ENCODE results near the gene UPK3B.
"Not testable (repeated sequence)": the region's sequence is repeated elsewhere in the genome, so short reads cannot be mapped to it uniquely, and the experiment has no call there.

Gene UPK3B

DNA sequence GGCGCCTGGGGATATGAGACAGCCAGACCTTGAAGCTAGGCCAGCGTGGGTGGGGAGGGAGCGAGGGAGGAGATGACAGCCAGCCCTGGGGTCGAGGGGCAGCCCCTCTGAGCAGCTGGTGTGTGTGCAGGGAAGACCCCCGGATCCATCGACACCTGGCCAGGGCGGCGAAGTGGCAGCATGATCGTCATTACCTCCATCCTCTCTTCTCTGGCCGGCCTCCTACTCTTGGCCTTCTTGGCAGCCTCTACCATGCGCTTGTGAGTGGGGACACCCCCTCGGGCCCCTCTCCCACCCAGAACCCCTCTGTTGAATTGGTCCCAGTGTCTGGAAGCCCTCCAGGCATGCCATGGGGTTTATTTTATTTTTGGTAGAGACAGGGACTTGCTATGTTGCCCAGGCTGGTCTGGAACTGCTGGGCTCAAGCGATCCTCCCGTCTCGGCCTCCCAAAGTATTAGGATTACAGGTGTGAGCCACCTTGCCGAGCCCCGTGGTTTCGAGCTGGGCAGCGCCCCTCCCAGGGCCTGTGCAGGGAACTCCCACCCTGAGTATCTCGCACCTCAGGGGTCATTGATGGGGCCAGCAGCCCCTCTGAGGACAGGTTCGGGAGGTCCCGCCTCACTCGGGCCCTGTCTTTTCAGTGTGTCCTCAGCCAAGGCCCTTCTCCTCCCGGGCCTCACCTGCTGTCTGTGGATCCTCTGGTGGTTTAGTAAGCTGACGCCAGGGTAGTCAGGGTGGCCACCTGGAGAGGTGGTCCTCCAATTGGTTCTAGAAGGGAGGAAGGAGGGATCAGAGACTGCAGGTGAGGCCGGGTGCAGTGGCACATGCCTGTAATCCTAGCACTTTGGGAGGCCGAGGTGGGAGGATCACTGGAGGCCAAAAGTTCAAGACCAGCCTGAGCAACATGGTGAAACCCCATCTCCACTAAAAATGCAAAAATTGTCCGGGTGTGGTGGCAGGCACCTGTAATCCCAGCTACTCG is 3.8 kb downstream of the UPK3B start:
- no peak for DNase-seq (ENCODE audit: low read depth in 2 of 2)

DNA sequence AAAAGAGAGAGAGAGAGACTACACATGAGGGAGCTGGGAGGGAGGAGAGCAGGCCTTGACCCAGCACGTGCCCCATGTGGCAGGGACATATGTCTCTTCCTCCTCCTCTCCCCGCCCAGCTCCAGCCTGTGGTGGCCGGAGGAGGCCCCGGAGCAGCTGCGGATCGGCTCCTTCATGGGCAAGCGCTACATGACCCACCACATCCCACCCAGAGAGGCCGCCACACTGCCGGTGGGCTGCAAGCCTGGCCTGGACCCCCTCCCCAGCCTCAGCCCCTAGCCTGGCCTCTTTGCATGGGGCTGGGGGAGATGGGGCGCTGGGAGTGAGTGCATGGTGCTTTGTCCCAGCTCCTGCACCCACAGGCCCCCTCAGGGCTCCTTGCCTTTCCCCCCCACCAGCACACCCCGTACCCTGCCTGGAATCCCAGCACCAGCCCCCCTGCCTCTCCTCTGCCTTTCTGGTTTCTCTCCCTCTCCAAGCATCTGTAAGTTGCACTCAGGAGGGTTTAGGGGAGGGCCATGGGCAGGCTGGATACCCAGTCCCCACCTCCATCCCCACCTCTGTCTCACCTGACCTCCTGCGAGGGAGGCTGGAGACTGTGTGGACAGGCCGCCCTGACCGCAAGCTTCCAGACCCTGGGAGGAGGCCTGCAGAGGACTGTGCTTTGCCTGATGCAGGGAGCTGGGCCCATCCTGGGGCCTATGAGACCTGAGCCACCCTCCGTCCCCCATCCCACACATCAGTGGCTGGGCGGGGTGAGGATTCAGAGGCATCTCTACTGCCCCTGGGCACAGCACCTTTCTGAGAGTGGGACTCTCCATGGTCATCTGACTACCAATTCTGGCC is 4.8 kb downstream of the UPK3B start:
- DNase-seq (ENCODE audit: low read depth in 2 of 2), result no peak

DNA sequence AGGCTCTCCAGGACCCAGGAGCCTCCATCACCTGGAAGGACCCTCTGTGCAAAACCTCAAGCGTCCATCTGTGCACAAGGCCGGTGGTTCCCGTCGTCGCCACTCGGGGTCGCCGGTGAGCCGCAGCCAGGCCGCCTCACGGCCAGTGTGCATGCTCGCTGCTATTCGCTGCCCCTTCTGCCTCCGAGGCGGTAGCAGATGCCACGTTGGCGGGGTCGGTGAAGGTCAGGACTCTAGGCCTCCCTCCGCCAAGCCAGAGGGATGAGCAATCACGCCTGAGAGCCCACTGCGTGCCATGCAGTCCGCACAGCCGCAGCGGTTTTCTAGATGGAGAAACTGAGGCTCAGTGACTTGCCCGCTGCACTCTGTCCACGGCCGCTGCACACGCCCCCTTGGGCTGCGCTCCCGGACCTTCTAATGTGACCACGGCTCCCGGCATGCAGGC is 5.7 kb downstream of the UPK3B start:
- peak in 1 of 2 donors; percentile 24 for DNase-seq (ENCODE audit: low read depth in 2 of 2)

DNA sequence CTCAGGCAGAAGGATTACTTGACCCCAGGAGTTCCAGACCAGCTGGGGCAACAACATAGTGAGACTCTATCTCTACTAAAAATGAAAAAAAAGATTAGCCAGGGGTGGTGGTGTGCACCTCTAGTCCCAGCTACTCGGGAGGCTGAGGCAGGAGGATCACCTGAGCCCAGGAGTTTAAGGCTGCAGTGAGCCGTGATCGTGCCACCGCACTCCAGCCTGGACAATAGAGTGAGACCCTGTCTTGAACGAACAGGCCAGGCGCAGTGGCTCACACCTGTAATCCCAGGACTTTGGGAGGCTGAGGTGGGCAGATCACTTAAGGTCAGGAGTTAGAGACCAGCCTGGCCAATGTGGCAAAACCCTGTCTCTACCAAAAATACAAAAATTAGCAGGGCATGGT is 6.6 kb downstream of the UPK3B start:
- DNase-seq (ENCODE audit: low read depth in 2 of 2), result not testable (repeated sequence)

DNA sequence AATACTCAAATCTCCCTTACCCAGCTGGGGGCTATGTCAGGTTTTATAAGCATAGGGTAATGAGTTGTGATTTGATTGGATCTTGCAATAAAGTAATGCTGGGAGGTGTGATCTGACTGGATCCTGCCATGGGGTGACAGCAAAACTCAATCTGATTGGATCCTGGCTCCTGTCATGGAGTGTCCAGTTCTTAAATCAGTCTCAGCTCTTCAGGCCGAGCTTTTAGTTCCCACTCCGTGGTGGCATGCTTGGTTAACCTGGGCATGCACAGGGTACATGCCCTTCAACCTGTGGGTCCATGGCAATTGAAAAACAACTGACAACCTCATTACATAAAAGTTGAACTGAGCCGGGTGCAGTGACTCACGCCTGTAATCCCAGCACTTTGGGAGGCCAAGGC is 15.8 kb downstream of the UPK3B start:
- DNase-seq (ENCODE audit: low read depth in 2 of 2), result not testable (repeated sequence)

DNA sequence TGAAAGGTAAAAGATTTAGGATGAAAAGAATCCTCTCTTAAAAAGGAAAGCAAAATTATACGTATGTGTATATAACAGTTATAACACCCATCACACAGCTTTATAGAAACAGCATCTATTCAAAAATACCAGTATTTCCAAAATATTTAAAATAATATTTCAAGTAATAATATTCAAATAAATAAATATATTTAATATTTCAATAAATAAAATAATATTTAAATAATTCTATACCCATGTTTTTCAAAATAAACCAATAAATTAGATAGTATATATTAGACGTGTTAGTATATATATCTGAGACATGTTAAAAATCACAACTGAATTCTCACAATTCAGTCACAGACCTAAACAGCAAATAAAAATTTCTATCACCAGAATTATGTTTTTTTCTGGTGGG is 21.3 kb downstream of the UPK3B start:
- DNase-seq (ENCODE audit: low read depth in 2 of 2), result not testable (repeated sequence)

DNA sequence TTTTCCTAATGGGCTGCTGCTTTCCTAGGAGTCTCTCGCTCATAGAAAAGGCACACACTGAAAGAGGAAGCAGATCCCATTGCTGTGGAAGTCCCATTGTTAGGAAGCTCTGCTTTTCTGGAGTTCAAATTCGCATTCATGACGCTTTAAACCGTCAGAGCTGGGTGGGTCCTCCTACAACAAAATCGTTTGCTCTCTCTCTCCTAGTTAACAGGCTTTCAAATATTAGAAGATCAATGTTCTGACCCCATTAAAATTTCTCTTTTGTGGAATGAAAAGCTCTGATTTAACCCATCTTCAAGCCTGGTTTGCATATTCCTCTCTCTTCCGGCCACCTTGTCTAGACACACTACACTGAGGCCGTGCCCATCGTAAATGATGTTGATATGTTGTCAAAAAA is 32.8 kb downstream of the UPK3B start, which contains the start of gene SPDYE16:
SPDYE16 (minus strand) TSS at position 101 of the 400 bp plus-strand sequence. CDS start 1,838 bp downstream, outside the sequence.
- DNase-seq (ENCODE audit: low read depth in 2 of 2), result not testable (repeated sequence)

DNA sequence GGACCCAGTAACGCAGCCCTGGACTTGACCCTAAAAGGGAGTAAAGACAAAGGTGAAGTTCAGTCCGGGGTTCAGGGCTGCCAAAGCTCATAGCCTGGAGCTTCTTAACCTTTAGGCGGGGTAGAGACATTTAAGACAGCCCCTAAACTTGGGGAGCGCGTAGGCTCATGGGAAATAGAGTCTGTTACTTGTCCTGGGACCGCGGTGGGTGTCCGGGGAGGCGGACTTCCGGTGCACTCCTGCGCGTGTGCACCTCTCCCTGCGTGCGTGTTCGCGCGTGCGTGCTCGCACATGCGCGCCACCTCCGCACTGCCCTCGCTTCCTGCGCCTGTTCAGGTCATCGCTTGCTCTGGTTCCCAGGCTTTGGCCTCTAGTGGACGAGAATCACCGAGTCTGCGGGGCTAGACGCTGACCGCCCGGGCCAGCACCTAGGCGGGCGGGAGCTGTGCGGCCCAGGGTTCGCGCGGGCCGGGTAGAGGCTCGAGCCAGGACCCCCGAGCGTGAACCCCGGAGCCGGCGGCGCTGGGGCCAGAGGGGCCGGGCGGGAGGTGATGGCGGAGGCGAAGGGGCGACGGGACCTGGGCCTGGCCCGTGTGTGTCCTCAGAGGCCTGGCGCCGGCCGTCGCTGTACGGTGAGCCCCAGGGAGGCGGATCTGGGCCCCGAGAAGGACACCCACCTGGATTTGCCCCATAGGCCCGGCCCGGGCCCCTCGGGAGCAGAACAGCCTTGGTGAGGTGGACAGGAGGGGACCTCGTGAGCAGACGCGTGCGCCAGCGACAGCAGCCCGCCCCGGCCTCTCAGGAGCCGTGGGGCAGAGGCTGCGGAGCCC is 38.9 kb downstream of the UPK3B start:
- DNase-seq (ENCODE audit: low read depth in 2 of 2), result peak; percentile 70 to 89

DNA sequence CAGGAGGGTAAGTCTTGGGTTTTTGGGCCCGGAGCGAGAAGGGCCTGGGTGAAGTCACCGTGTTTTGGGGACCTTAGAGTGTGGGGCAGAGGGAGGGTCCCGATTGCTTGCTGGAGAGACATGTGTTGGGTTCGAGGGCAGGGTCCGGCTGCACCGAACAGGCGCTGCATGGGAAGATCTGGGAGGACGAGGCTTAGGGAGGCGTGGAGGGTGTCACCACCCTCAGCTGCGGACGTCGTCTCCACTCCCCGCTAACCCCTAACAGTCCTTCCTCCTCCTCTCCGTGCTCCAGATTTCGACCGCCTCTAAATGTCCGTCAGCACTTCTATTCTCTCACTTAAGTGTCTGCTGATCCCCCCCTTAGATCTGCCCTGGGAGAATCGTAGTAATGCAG is 39.5 kb downstream of the UPK3B start:
- not testable (repeated sequence) for DNase-seq (ENCODE audit: low read depth in 2 of 2)

DNA sequence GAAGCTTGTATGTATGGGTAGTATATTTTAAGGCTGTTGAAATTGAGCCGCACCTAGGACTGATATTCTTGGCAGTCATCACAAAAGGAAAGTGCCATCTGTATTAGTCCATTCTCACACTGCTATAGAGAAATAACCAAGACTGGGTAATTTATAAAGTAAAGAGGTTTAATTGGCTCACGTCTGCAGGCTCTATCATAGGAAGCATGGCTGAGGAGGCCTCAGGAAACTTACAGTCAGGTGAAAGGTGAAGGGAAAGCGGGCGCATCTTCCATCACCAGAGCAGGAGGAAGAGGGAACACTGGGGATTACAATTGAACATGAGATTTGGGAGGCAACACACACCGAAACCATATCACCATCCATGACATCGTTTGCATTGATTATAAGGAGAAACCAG is 41.6 kb downstream of the UPK3B start:
- DNase-seq (ENCODE audit: low read depth in 2 of 2), result not testable (repeated sequence)

DNA sequence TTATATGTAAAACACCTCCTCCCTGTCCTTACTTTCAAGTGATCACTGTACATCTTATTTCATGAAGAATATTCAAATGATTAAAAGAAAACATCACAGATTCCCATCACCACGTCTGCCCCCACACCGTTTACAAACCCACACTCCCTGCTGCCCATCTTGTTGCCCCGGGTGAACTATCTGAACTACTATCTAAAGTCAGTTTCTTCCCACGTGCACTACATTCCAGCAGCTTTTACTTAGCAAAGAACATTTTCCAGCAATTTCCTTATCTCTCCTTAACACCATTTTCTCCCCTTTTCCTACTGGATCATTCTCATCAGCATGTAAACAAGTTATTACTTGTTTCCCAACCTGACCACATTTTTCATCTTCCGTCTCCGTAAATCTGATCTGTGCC is 49.3 kb downstream of the UPK3B start:
- not testable (repeated sequence) for DNase-seq (ENCODE audit: low read depth in 2 of 2)

DNA sequence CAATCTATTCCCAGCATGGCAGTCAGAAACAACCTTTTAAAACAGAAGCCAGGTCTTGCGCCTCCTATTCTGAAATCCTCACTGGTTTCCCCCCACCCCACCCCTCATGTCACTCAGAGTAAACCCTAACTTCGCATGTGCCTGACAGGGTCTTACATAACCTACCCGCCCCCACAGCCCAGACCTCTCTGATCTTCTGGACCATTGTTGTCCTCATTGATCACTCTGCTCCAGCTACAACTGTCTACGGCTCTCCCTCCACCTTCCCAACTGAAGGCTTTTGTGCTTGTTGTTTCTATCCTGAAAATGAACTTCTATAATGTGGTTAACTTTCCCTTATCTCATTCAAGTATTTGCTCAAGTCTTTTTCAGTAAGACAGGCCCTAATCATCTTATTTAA is 49.8 kb downstream of the UPK3B start:
- DNase-seq (ENCODE audit: low read depth in 2 of 2), result not testable (repeated sequence)

DNA sequence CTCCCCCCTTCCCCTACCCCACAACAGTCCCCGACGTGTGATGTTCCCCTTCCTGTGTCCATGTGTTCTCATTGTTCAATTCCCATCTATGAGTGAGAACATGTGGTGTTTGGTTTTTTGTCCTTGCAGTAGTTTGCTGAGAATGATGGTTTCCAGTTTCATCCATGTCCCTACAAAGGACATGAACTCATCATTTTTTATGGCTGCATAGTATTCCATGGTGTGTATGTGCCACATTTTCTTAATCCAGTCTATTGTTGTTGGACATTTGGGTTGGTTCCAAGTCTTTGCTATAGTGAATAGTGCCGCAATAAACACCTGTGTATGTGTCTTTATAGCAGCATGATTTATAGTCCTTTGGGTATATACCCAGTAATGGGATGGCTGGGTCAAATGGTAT is 51.0 kb downstream of the UPK3B start:
- DNase-seq (ENCODE audit: low read depth in 2 of 2), result not testable (repeated sequence)

DNA sequence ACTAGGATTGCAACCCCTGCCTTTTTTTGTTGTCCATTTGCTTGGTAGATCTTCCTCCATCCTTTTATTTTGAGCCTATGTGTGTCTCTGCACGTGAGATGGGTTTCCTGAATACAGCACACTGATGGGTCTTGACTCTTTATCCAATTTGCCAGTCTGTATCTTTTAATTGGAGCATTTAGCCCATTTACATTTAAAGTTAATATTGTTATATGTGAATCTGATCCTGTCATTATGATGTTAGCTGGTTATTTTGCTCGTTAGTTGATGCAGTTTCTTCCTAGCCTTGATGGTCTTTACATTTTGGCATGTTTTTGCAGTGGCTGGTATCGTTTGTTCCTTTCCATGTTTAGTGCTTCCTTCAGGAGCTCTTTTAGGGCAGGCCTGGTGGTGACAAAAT is 54.6 kb downstream of the UPK3B start:
- DNase-seq (ENCODE audit: low read depth in 2 of 2), result not testable (repeated sequence)
